Panc1 (cell line): ENCODE measurements around the gene TBC1D28.
"Not testable (repeated sequence)": the region's sequence is repeated elsewhere in the genome, so short reads cannot be mapped to it uniquely, and the experiment has no call there.

Source experiments
- POLR2AphosphoS5 ChIP-seq: IDR thresholded peaks from 2 replicates; pipeline ENCODE4 v1.6.1; 2012; ENCODE audit warnings: mild to moderate bottlenecking, low read depth, low read length, moderate library complexity
- SIN3A ChIP-seq: IDR thresholded peaks from 2 replicates; pipeline ENCODE4 v1.6.1; 2012; ENCODE audit warnings: low read depth, mild to moderate bottlenecking, low read length, moderate library complexity, borderline replicate concordance; ENCODE audit not compliant: insufficient read depth
- TCF7L2 ChIP-seq: IDR thresholded peaks from 2 replicates; pipeline ENCODE4 v1.6.1; 2011; ENCODE audit warnings: mild to moderate bottlenecking, low read depth, low read length, inconsistent platforms
- TF ChIP-seq, protein P1 (sequence below): fragments of 450-650 bp; IDR thresholded peaks from 2 replicates; pipeline ENCODE4 v1.5.1; 2017; ENCODE audit warnings: mild to moderate bottlenecking

DNA sequence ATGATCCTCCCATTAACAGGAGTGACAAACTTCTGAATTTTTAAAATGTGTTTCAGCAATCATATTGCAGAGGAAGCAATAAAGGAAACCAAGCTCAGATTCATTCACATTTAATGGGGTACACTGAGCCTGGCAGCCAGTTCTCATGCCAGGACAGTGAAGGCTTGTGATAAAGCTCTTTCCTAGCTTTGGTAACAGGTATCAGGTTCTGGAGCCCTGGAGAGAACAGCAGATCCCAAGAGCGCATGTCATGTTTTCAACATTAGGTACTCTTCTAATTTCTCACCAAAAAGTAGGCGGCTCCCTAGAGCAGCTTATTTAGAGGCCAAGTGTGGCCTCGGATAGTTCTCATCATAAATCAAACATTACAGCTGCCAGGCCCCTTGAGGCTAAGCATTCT is 23.3 kb upstream of the TBC1D28 start:
- TF ChIP-seq, protein P1, sequence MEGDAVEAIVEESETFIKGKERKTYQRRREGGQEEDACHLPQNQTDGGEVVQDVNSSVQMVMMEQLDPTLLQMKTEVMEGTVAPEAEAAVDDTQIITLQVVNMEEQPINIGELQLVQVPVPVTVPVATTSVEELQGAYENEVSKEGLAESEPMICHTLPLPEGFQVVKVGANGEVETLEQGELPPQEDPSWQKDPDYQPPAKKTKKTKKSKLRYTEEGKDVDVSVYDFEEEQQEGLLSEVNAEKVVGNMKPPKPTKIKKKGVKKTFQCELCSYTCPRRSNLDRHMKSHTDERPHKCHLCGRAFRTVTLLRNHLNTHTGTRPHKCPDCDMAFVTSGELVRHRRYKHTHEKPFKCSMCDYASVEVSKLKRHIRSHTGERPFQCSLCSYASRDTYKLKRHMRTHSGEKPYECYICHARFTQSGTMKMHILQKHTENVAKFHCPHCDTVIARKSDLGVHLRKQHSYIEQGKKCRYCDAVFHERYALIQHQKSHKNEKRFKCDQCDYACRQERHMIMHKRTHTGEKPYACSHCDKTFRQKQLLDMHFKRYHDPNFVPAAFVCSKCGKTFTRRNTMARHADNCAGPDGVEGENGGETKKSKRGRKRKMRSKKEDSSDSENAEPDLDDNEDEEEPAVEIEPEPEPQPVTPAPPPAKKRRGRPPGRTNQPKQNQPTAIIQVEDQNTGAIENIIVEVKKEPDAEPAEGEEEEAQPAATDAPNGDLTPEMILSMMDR = not testable (repeated sequence)
- not testable (repeated sequence) for TF ChIP-seq POLR2AphosphoS5, TCF7L2, SIN3A
